Right lobe of liver (tissue), 6 donors: ENCODE measurements around the gene CISH. TPM values are rescaled to one million over a fixed set of nuclear protein-coding genes. Genes with fewer than 3 reads are reported as not detected.

Experiments
- ATAC-seq, 4 donors: fragments of 200-7000 bp; cut with Tn5 transposase; one replicate each; pipeline ENCODE4 v1.9.1; 2020; ENCODE audit warnings: mild to moderate bottlenecking in 4 of 4, moderate library complexity in 4 of 4
- DNase-seq, 3 donors: peaks; one replicate each; pipeline ENCODE4 v3.0.0-alpha.2; 2020
- H3K27ac ChIP-seq, 3 donors: fragments of 200-600 bp; one replicate each; pipeline ENCODE4 v1.8.0; 2022
- H3K27me3 ChIP-seq, 2 donors: fragments of 200-600 bp; one replicate each; pipeline ENCODE4 v1.8.0; 2022
- H3K36me3 ChIP-seq, 4 donors: fragments of 200-600 bp; sonication (generic) in 1 of 4; one replicate each; pipeline versions ENCODE4 v1.5.1 to v1.8.0; 2017 to 2022; ENCODE audit warnings: control low read depth in 1 of 4
- H3K4me1 ChIP-seq, 4 donors: fragments of 200-600 bp; sonication (generic) in 1 of 4; one replicate each; pipeline versions ENCODE4 v1.5.1 to v1.8.0; 2017 to 2022; ENCODE audit warnings: control low read depth in 1 of 4
- H3K4me3 ChIP-seq, 3 donors: fragments of 200-600 bp; one replicate each; pipeline ENCODE4 v1.8.0; 2022
- H3K9me3 ChIP-seq, 4 donors: fragments of 200-600 bp; sonication (generic) in 1 of 4; one replicate each; pipeline versions ENCODE4 v1.5.1 to v1.8.0; 2017 to 2022; ENCODE audit warnings: control low read depth in 1 of 4
- POLR2A ChIP-seq: fragments of 450-650 bp; IDR thresholded peaks from one replicate; pipeline ENCODE4 v1.6.1; 2017; ENCODE audit warnings: antibody characterized with exemption, mild to moderate bottlenecking
- whole genome bisulfite sequencing: methylation state at CpG from one replicate; pipeline ENCODE4 v1.1.6; 2018; ENCODE audit warnings: low coverage, low lambda C conversion rate; ENCODE audit not compliant: insufficient coverage; ENCODE audit errors: missing lambda C conversion rate; 5-methylcytosine and 5-hydroxymethylcytosine counted together
- intact Hi-C, 2 donors: fragments of 100-400 bp; cut with DNase I; formaldehyde crosslinking; loops; one replicate each; pipeline versions ENCODE4 v1.11.2 to v1.14.1; 2022
- total RNA-seq, 6 experiments: library from RNA; depleted of rRNA in 2 of 6; stranded (reverse); fragments of >200 nt in 2 of 6; fragmentation: NEBNext Ultra II Directional in 3 of 6; extraction: Animal tissue kit (Norgen Biotek cat#: 25700) in 3 of 6; gene quantifications; one replicate each; pipeline versions ENCODE4 v1.1.0 to v1.2.4, GENCODE V29; 2016 to 2023
- TF ChIP-seq, protein P1 (sequence below), 4 donors: fragments of 200-600 bp in 3 of 4; fragments of 450-650 bp in 1 of 4; IDR thresholded peaks; one replicate each; pipeline versions ENCODE4 v1.5.1 to v1.8.0; 2016 to 2022; ENCODE audit warnings: antibody characterized with exemption in 4 of 4, mild to moderate bottlenecking in 2 of 4
- donor health status: DM: no; HTN: yes; CAD: no.
- donor health status: DM: no; HTN: no; CAD: no.
- donor health status: DM: no; HTN: no; CAD: no.
- donor health status: DM: no; HTN: yes; CAD: no.
- donor health status: DM: no; HTN: yes; CAD: no.

CISH gene
- total RNA-seq, 6 experiments from 2014 or later = 5.3 to 28.1 (median 17.8) TPM

DNA sequence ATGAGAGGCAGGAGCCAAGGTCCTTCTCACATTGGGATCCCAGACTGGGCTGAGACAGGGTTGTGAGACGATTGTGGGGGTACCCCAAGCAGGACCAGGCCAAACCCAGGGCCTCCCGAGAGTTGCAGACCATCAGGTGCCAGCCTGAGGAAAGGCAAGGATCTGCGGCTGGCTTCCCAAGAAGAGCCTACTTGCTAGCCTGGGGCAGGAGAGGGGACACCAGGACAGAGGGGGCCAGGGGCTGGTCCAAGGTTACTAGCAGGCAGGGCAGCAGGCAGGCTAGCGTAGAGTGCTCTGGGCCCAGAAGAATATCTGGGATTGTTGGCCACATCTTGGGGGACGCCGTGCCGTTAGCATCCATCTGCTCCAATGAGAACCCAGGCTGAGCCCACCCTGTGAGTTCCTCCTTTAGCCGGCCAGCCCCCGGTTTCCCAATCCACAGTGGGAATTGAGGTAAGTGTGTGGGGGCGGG is 546 bp downstream of the CISH start:
- no peaks in the 10 kb centered on the region for H3K27me3 ChIP-seq
- H3K4me1 ChIP-seq = peaks cover 0 to 54% (median 20%) of the 10 kb centered on the region in 4 donors
- TF ChIP-seq, protein P1, sequence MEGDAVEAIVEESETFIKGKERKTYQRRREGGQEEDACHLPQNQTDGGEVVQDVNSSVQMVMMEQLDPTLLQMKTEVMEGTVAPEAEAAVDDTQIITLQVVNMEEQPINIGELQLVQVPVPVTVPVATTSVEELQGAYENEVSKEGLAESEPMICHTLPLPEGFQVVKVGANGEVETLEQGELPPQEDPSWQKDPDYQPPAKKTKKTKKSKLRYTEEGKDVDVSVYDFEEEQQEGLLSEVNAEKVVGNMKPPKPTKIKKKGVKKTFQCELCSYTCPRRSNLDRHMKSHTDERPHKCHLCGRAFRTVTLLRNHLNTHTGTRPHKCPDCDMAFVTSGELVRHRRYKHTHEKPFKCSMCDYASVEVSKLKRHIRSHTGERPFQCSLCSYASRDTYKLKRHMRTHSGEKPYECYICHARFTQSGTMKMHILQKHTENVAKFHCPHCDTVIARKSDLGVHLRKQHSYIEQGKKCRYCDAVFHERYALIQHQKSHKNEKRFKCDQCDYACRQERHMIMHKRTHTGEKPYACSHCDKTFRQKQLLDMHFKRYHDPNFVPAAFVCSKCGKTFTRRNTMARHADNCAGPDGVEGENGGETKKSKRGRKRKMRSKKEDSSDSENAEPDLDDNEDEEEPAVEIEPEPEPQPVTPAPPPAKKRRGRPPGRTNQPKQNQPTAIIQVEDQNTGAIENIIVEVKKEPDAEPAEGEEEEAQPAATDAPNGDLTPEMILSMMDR (IDR thresholded peaks at IDR 0.05) = no peak
- TF ChIP-seq POLR2A = no peak
- no CpG with 5 or more reads among the region's 10 CpGs for WGBS
- intact Hi-C loops = loop anchor here in 1 of 2 donors (5.0 kb wide), 1 partner anchor 39 kb away; no protein-coding TSS in a partner anchor
- H3K27ac ChIP-seq = peak overlapping the region; percentile 72 to 97 (median 83)
- no peaks in the 10 kb centered on the region for H3K9me3 ChIP-seq
- peak overlapping the region; percentile 87 to 94 (median 93) for H3K4me3 ChIP-seq
- DNase-seq = no peak
- peaks cover 0 to 20% (median 6%) of the 10 kb centered on the region in 4 donors for H3K36me3 ChIP-seq
- no peak for ATAC-seq

DNA sequence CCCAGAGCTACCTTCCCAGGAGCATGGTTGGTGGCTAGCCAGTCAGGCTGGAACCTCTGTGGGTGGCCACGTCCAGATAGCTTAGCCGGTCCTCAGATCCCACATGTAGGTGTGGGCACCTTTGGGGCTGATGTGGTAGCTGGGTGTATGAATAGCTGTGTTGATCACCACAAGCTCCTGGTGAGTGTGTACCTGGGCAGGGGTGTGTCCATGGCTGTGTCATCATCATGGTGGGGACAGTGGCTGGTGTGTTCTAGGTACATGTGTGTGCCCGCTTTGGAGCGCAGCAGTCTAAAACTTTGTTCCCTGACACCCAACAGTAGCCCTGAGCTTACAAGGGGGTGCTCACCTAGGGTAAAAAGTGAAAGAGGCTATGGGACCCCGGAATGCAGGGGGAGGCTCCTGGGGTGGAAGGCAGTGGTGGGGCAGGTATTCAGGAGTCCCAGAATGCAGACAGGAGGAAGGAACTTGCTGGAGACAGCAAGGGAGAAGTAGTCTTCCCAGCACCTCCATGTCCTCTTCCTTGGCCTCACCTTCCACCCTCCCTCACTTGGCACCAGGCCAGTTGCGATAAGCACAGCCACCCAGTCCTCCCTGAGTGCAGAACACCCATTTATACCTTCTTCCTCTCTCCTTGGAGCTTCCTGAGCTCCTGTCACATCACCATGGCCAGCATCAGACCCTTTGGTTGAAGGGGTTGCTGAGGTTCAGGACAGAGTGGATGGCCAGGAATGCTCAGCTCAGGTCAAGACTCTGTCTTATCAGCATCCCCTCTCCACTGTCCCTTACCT is 1.2 kb downstream of the CISH start:
- H3K4me1 ChIP-seq = peaks cover 0 to 61% (median 25%) of the 10 kb centered on the region in 4 donors
- peaks cover 0 to 20% (median 6%) of the 10 kb centered on the region in 4 donors for H3K36me3 ChIP-seq
- H3K27ac ChIP-seq = peak overlapping the region; percentile 72 to 97 (median 83)
- intact Hi-C loops = loop anchor here in 1 of 2 donors (5.0 kb wide), 1 partner anchor 38 kb away; no protein-coding TSS in a partner anchor
- H3K4me3 ChIP-seq = peak overlapping the region; percentile 87 to 94 (median 93)
- no peak for TF ChIP-seq POLR2A
- TF ChIP-seq, protein P1 (IDR thresholded peaks at IDR 0.05) = no peak
- 14% methylated on average over 1 of the region's 6 CpGs for WGBS
- DNase-seq (peak in 1 of 3 donors; percentile 69), ATAC-seq (no peak)
- H3K9me3 ChIP-seq = no peaks in the 10 kb centered on the region
- H3K27me3 ChIP-seq = no peaks in the 10 kb centered on the region

DNA sequence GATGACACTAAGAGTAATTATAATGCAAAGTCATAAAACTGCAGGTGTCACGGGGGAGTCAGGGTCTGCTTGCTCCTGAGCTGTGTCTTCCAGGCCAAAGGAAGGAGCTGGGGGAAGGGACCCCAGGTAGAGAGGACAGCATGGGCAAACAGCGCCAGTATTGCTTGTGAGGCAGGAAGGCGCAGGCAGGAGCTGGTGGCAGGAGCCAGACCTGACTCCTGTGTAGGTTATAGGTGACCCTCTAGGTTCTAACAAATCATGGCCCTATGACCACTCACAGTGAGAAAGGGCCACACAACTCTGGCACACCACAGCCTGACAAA is 1.9 kb downstream of the CISH start:
- Histone ChIP-seq H3K9me3 (no peaks in the 10 kb centered on the region), H3K27me3 (no peaks in the 10 kb centered on the region), H3K27ac (peak overlapping the region; percentile 44 to 97 (median 83)), H3K36me3 (peaks cover 0 to 20% (median 6%) of the 10 kb centered on the region in 4 donors), H3K4me3 (peak overlapping the region; percentile 87 to 94 (median 93)), H3K4me1 (peaks cover 0 to 67% (median 29%) of the 10 kb centered on the region in 4 donors)
- DNase-seq (no peak), ATAC-seq (no peak)
- WGBS = no CpG with 5 or more reads among the region's 3 CpGs
- TF ChIP-seq POLR2A = no peak
- TF ChIP-seq, protein P1 (IDR thresholded peaks at IDR 0.05) = no peak
- intact Hi-C loops = loop anchor here in 1 of 2 donors (5.0 kb wide), 1 partner anchor 37 kb away; no protein-coding TSS in a partner anchor

DNA sequence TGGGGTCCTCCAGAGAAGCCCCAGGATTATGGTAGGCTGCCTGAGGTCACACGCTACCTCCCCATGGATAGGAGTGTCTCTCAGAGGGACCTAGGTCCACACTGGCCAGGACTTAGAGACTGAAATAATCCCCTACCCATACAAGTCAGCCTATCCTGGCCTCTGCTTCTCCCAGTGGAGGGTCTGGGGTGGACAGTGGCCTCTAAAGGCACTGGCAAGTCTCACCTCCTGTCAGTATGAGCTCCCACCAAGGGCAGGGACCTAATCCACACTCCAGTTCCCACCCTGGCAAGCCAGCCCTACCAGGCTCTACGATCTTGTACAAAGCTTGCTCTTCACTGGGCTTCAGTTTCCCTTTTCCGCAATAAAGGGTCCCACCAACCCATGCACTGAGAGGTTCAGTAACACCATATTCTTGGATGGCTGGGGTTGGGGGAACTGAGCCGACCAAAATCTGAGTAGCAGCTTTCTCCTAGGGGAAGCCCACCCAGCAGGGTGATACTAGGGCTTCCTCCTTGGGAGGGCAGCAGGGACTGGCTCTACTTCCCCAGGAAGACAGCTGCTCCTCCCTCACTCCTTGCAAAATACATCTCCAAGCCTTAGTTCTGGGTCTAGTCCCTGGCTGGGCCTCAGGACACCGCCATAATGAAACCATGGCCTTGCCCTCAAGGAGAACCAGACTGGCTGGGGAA is 2.4 kb downstream of the CISH start:
- Histone ChIP-seq H3K9me3 (no peaks in the 10 kb centered on the region), H3K27me3 (no peaks in the 10 kb centered on the region), H3K4me3 (peak overlapping the region; percentile 87 to 94 (median 93)), H3K4me1 (peaks cover 0 to 72% (median 32%) of the 10 kb centered on the region in 4 donors), H3K36me3 (peaks cover 0 to 20% (median 6%) of the 10 kb centered on the region in 4 donors), H3K27ac (peak overlapping the region; percentile 44 to 97 (median 83))
- intact Hi-C loops = no loop called here
- no peak for DNase-seq
- TF ChIP-seq POLR2A = no peak
- TF ChIP-seq, protein P1 (IDR thresholded peaks at IDR 0.05) = no peak
- WGBS = 56% methylated on average over 2 of the region's 5 CpGs
- no peak for ATAC-seq
